Measurements from ENCODE around the gene BRAF.
"Not testable (repeated sequence)": the region's sequence is repeated elsewhere in the genome, so short reads cannot be mapped to it uniquely, and the experiment has no call there.

Gene BRAF

GRCh38 chr7:140697447-140698143 lies 227.1 kb downstream of the BRAF start:
- DNase-seq, result no peak

GRCh38 chr7:140696680-140697446 lies 227.9 kb downstream of the BRAF start, which contains the start of gene NDUFB2:
TSS of gene NDUFB2 (plus strand) at chr7:140696708. CDS start at chr7:140696745, 37 bp downstream.
- DNase-seq, result peak; percentile 28

- DNase-seq, result no peak
Observed at GRCh38 chr7:140696024-140696679, 228.6 kb downstream of the BRAF start.

- no peak for DNase-seq
Observed at GRCh38 chr7:140695381-140695780, 229.3 kb downstream of the BRAF start.

GRCh38 chr7:140694592-140694991 lies 230.1 kb downstream of the BRAF start:
- no peak for DNase-seq

GRCh38 chr7:140693849-140694248 lies 230.9 kb downstream of the BRAF start:
- DNase-seq, result not testable (repeated sequence)

GRCh38 chr7:140691376-140692045 lies 233.2 kb downstream of the BRAF start:
- DNase-seq, result no peak

- no peak for DNase-seq
Observed at GRCh38 chr7:140689199-140690152, 235.3 kb downstream of the BRAF start.

- no peak for DNase-seq
Observed at GRCh38 chr7:140688341-140688740, 236.4 kb downstream of the BRAF start.

- no peak for DNase-seq
Observed at GRCh38 chr7:140686921-140687320, 237.8 kb downstream of the BRAF start.

- DNase-seq, result no peak
Observed at GRCh38 chr7:140685407-140686087, 239.2 kb downstream of the BRAF start.

- DNase-seq, result no peak
Observed at GRCh38 chr7:140684066-140684950, 240.4 kb downstream of the BRAF start.

- no peak for DNase-seq
Observed at GRCh38 chr7:140683657-140684056, 241.1 kb downstream of the BRAF start.

- no peak for DNase-seq
Observed at GRCh38 chr7:140681766-140682165, 243.0 kb downstream of the BRAF start.

GRCh38 chr7:140680886-140681285 lies 243.8 kb downstream of the BRAF start:
- DNase-seq, result no peak

- DNase-seq, result no peak
Observed at GRCh38 chr7:140679186-140679585, 245.5 kb downstream of the BRAF start.

- no peak for DNase-seq
Observed at GRCh38 chr7:140678816-140679130, 246.0 kb downstream of the BRAF start.

- no peak for DNase-seq
Observed at GRCh38 chr7:140678081-140678815, 246.5 kb downstream of the BRAF start.

GRCh38 chr7:140677496-140677895 lies 247.2 kb downstream of the BRAF start:
- DNase-seq, result no peak

GRCh38 chr7:140676956-140677355 lies 247.8 kb downstream of the BRAF start:
- not testable (repeated sequence) for DNase-seq

All from KG1 (cell line).